Measurements from ENCODE around the gene MALRD1. TPM values are rescaled to one million over a fixed set of nuclear protein-coding genes. Genes with fewer than 3 reads are reported as not detected.
A peak's percentile ranks its signal among the peaks of the same experiment; 100 is the strongest.

Gene MALRD1
- total RNA-seq, 2 donors from 2014 or later: not detected

GRCh38 chr10:19451356-19451755, 402.8 kb downstream of the MALRD1 start:
- DNase-seq (no peak), ATAC-seq (replicated peaks in 1 of 2) (no peak)
- Mint-ChIP-seq H3K27ac (no peak overlapping the region), H3K27me3 (ENCODE audit: low read depth) (no peaks in the 10 kb centered on the region), H3K36me3 (ENCODE audit: insufficient read depth in 2 of 2) (no peaks in the 10 kb centered on the region), H3K4me1 (ENCODE audit: low read depth) (no peaks in the 10 kb centered on the region), H3K9me3 (peaks cover 0 to 3% of the 10 kb centered on the region in 2 donors), H3K4me3 (no peak overlapping the region)

- DNase-seq (no peak), ATAC-seq (replicated peaks in 1 of 2) (no peak)
- Mint-ChIP-seq H3K36me3 (ENCODE audit: insufficient read depth in 2 of 2) (no peaks in the 10 kb centered on the region), H3K4me1 (ENCODE audit: low read depth) (no peaks in the 10 kb centered on the region), H3K4me3 (no peak overlapping the region), H3K27ac (no peak overlapping the region), H3K9me3 (peaks cover 0 to 3% of the 10 kb centered on the region in 2 donors), H3K27me3 (ENCODE audit: low read depth) (no peaks in the 10 kb centered on the region)
These were observed 403.3 kb downstream of the MALRD1 start for GRCh38 chr10:19451937-19452336.

- Mint-ChIP-seq H3K36me3 (ENCODE audit: insufficient read depth in 2 of 2) (no peaks in the 10 kb centered on the region), H3K27me3 (ENCODE audit: low read depth) (no peaks in the 10 kb centered on the region), H3K27ac (no peak overlapping the region), H3K4me3 (no peak overlapping the region), H3K4me1 (ENCODE audit: low read depth) (no peaks in the 10 kb centered on the region), H3K9me3 (peaks cover 0 to 1% of the 10 kb centered on the region in 2 donors)
- DNase-seq: no peak
- no peak for ATAC-seq (replicated peaks in 1 of 2)
These were observed 405.4 kb downstream of the MALRD1 start for GRCh38 chr10:19453967-19454366.

GRCh38 chr10:19461588-19461987, 413.0 kb downstream of the MALRD1 start:
- ATAC-seq (replicated peaks in 1 of 2): no peak
- no peak overlapping the region for H3K4me3 Mint-ChIP-seq
- H3K27ac Mint-ChIP-seq: no peak overlapping the region
- H3K4me1 Mint-ChIP-seq (ENCODE audit: low read depth): no peaks in the 10 kb centered on the region
- H3K36me3 Mint-ChIP-seq (ENCODE audit: insufficient read depth in 2 of 2): no peaks in the 10 kb centered on the region
- no peak for DNase-seq
- peaks cover 6 to 16% of the 10 kb centered on the region in 2 donors for H3K9me3 Mint-ChIP-seq
- no peaks in the 10 kb centered on the region for H3K27me3 Mint-ChIP-seq (ENCODE audit: low read depth)

GRCh38 chr10:19466709-19467108, 418.1 kb downstream of the MALRD1 start:
- Mint-ChIP-seq H3K4me3 (no peak overlapping the region), H3K27me3 (ENCODE audit: low read depth) (no peaks in the 10 kb centered on the region), H3K36me3 (ENCODE audit: insufficient read depth in 2 of 2) (no peaks in the 10 kb centered on the region), H3K9me3 (peaks cover 6 to 12% of the 10 kb centered on the region in 2 donors), H3K27ac (no peak overlapping the region), H3K4me1 (ENCODE audit: low read depth) (no peaks in the 10 kb centered on the region)
- DNase-seq (no peak), ATAC-seq (replicated peaks in 1 of 2) (no peak)

GRCh38 chr10:19468413-19468812, 419.8 kb downstream of the MALRD1 start:
- Mint-ChIP-seq H3K4me1 (ENCODE audit: low read depth) (no peaks in the 10 kb centered on the region), H3K9me3 (peaks cover 5 to 10% of the 10 kb centered on the region in 2 donors), H3K27me3 (ENCODE audit: low read depth) (no peaks in the 10 kb centered on the region), H3K27ac (no peak overlapping the region), H3K36me3 (ENCODE audit: insufficient read depth in 2 of 2) (peaks cover 0 to 1% of the 10 kb centered on the region in 2 donors), H3K4me3 (no peak overlapping the region)
- ATAC-seq (replicated peaks in 1 of 2) (no peak), DNase-seq (no peak)

GRCh38 chr10:19469521-19469920, 420.9 kb downstream of the MALRD1 start:
- ATAC-seq (replicated peaks in 1 of 2) (no peak), DNase-seq (no peak)
- Mint-ChIP-seq H3K9me3 (peaks cover 5 to 6% of the 10 kb centered on the region in 2 donors), H3K27ac (no peak overlapping the region), H3K4me1 (ENCODE audit: low read depth) (no peaks in the 10 kb centered on the region), H3K27me3 (ENCODE audit: low read depth) (no peaks in the 10 kb centered on the region), H3K36me3 (ENCODE audit: insufficient read depth in 2 of 2) (peaks cover 0 to 3% of the 10 kb centered on the region in 2 donors), H3K4me3 (no peak overlapping the region)

GRCh38 chr10:19479854-19480253, 431.3 kb downstream of the MALRD1 start:
- Mint-ChIP-seq H3K27ac (no peak overlapping the region), H3K27me3 (ENCODE audit: low read depth) (no peaks in the 10 kb centered on the region), H3K36me3 (ENCODE audit: insufficient read depth in 2 of 2) (peaks cover 0 to 2% of the 10 kb centered on the region in 2 donors), H3K9me3 (peaks cover 5 to 16% of the 10 kb centered on the region in 2 donors), H3K4me1 (ENCODE audit: low read depth) (no peaks in the 10 kb centered on the region), H3K4me3 (no peak overlapping the region)
- ATAC-seq (replicated peaks in 1 of 2): no peak
- DNase-seq: no peak

- Mint-ChIP-seq H3K4me3 (no peak overlapping the region), H3K36me3 (ENCODE audit: insufficient read depth in 2 of 2) (peaks cover 0 to 2% of the 10 kb centered on the region in 2 donors), H3K4me1 (ENCODE audit: low read depth) (no peaks in the 10 kb centered on the region), H3K9me3 (peaks cover 6 to 17% of the 10 kb centered on the region in 2 donors), H3K27me3 (ENCODE audit: low read depth) (no peaks in the 10 kb centered on the region), H3K27ac (no peak overlapping the region)
- ATAC-seq (replicated peaks in 1 of 2) (no peak), DNase-seq (no peak)
These were observed 431.8 kb downstream of the MALRD1 start for GRCh38 chr10:19480353-19480752.

- DNase-seq (no peak), ATAC-seq (replicated peaks in 1 of 2) (no peak)
- H3K27me3 Mint-ChIP-seq (ENCODE audit: low read depth): no peaks in the 10 kb centered on the region
- H3K27ac Mint-ChIP-seq: no peak overlapping the region
- peaks cover 2% of the 10 kb centered on the region in 2 donors for H3K36me3 Mint-ChIP-seq (ENCODE audit: insufficient read depth in 2 of 2)
- H3K4me3 Mint-ChIP-seq: no peak overlapping the region
- peaks cover 8 to 17% of the 10 kb centered on the region in 2 donors for H3K9me3 Mint-ChIP-seq
- H3K4me1 Mint-ChIP-seq (ENCODE audit: low read depth): peaks cover 4% of the 10 kb centered on the region
These were observed 434.8 kb downstream of the MALRD1 start for GRCh38 chr10:19483421-19483820.

- Mint-ChIP-seq H3K27me3 (ENCODE audit: low read depth) (no peaks in the 10 kb centered on the region), H3K36me3 (ENCODE audit: insufficient read depth in 2 of 2) (peaks cover 0 to 2% of the 10 kb centered on the region in 2 donors), H3K4me1 (ENCODE audit: low read depth) (peaks cover 6% of the 10 kb centered on the region), H3K27ac (no peak overlapping the region), H3K9me3 (peaks cover 4 to 9% of the 10 kb centered on the region in 2 donors), H3K4me3 (peak overlapping the region in 1 of 2 donors; percentile 42)
- no peak for DNase-seq
- ATAC-seq (replicated peaks in 1 of 2): no peak
These were observed 440.1 kb downstream of the MALRD1 start for GRCh38 chr10:19488592-19489280.

- Mint-ChIP-seq H3K36me3 (ENCODE audit: insufficient read depth in 2 of 2) (peaks cover 0 to 2% of the 10 kb centered on the region in 2 donors), H3K27me3 (ENCODE audit: low read depth) (no peaks in the 10 kb centered on the region), H3K4me3 (no peak overlapping the region), H3K27ac (no peak overlapping the region), H3K9me3 (peaks cover 3 to 8% of the 10 kb centered on the region in 2 donors), H3K4me1 (ENCODE audit: low read depth) (peaks cover 6% of the 10 kb centered on the region)
- DNase-seq (no peak), ATAC-seq (replicated peaks in 1 of 2) (no peak)
These were observed 442.6 kb downstream of the MALRD1 start for GRCh38 chr10:19491166-19491565.

GRCh38 chr10:19493917-19494316, 445.3 kb downstream of the MALRD1 start:
- ATAC-seq (replicated peaks in 1 of 2) (no peak), DNase-seq (no peak)
- Mint-ChIP-seq H3K27ac (no peak overlapping the region), H3K4me1 (ENCODE audit: low read depth) (no peaks in the 10 kb centered on the region), H3K36me3 (ENCODE audit: insufficient read depth in 2 of 2) (no peaks in the 10 kb centered on the region), H3K9me3 (peaks cover 3 to 5% of the 10 kb centered on the region in 2 donors), H3K4me3 (no peak overlapping the region), H3K27me3 (ENCODE audit: low read depth) (no peaks in the 10 kb centered on the region)

GRCh38 chr10:19497026-19497425, 448.4 kb downstream of the MALRD1 start:
- DNase-seq (no peak), ATAC-seq (replicated peaks in 1 of 2) (no peak)
- H3K4me1 Mint-ChIP-seq (ENCODE audit: low read depth): no peaks in the 10 kb centered on the region
- no peaks in the 10 kb centered on the region for H3K36me3 Mint-ChIP-seq (ENCODE audit: insufficient read depth in 2 of 2)
- H3K9me3 Mint-ChIP-seq: peaks cover 3 to 8% of the 10 kb centered on the region in 2 donors
- H3K27ac Mint-ChIP-seq: no peak overlapping the region
- no peaks in the 10 kb centered on the region for H3K27me3 Mint-ChIP-seq (ENCODE audit: low read depth)
- H3K4me3 Mint-ChIP-seq: no peak overlapping the region

Measured in activated T-cell treated with anti-CD3 and anti-CD28 coated beads, Interleukin-2, amount 50 U/mL, for 72 hours (primary cell).